ENCODE data around the gene GJB5. TPM values are rescaled to one million over a fixed set of nuclear protein-coding genes. Genes with fewer than 3 reads are reported as not detected.

Gene GJB5
- total RNA-seq, 1 experiment from 2014 or later = not detected

GRCh38 chr1:34794790-34795180 is 39.9 kb downstream of the GJB5 start:
- no peak for DNase-seq (ENCODE audit: low spot score)

- DNase-seq (ENCODE audit: low spot score) = no peak
Observed at GRCh38 chr1:34795916-34796315, 41.1 kb downstream of the GJB5 start.

- no peak for DNase-seq (ENCODE audit: low spot score)
Observed at GRCh38 chr1:34796990-34797389, 42.1 kb downstream of the GJB5 start.

GRCh38 chr1:34800214-34800613 is 45.4 kb downstream of the GJB5 start:
- DNase-seq (ENCODE audit: low spot score) = no peak

GRCh38 chr1:34803770-34804169 is 48.9 kb downstream of the GJB5 start:
- no peak for DNase-seq (ENCODE audit: low spot score)

GRCh38 chr1:34806396-34806795 is 51.5 kb downstream of the GJB5 start:
- no peak for DNase-seq (ENCODE audit: low spot score)

Other genes with a start within 250 kb of the GJB5 start
- gene GJB4, start 4.7 kb downstream of the GJB5 start, total RNA-seq (2014; rRNA removed; shearing (Covaris generic)) = not detected in 2 replicates
- not detected in 2 replicates for gene GJB3, start 26.2 kb downstream of the GJB5 start, total RNA-seq (2014; rRNA removed; shearing (Covaris generic))
- not detected in 2 replicates for gene GJA4, start 38.0 kb downstream of the GJB5 start, total RNA-seq (2014; rRNA removed; shearing (Covaris generic))
- 29.8 and 34.9 TPM in 2 replicates for gene SMIM12, start 104.7 kb downstream of the GJB5 start, total RNA-seq (2014; rRNA removed; shearing (Covaris generic))
- gene DLGAP3, start 174.6 kb downstream of the GJB5 start, total RNA-seq (2014; rRNA removed; shearing (Covaris generic)) = 0.04 TPM in 1 of 2 replicates, not detected in the other
- 26.0 and 28.7 TPM in 2 replicates for gene TMEM35B, start 230.3 kb downstream of the GJB5 start, total RNA-seq (2014; rRNA removed; shearing (Covaris generic))